ENCODE results near the gene HIP1.
"Not testable (repeated sequence)": the region's sequence is repeated elsewhere in the genome, so short reads cannot be mapped to it uniquely, and the experiment has no call there.

Gene HIP1

GRCh38 chr7:75536491-75536890, 202.2 kb downstream of the HIP1 start:
- TF ChIP-seq CTCF (IDR thresholded peaks at IDR 0.05; ENCODE audit: low read depth, low read length, missing control alignments) = no peak
- DNase-seq (ENCODE audit: extremely low read depth, low read depth) = no peak
- no peak overlapping the region for H3K4me3 ChIP-seq (replicated peaks; ENCODE audit: low read depth, low read length)

- H3K4me3 ChIP-seq (replicated peaks; ENCODE audit: low read depth, low read length) = no peak overlapping the region
- no peak for TF ChIP-seq CTCF (IDR thresholded peaks at IDR 0.05; ENCODE audit: low read depth, low read length, missing control alignments)
- no peak for DNase-seq (ENCODE audit: extremely low read depth, low read depth)
Measured at GRCh38 chr7:75534727-75535307, 203.9 kb downstream of the HIP1 start.

GRCh38 chr7:75533926-75534325, 204.8 kb downstream of the HIP1 start:
- H3K4me3 ChIP-seq (replicated peaks; ENCODE audit: low read depth, low read length) = no peak overlapping the region
- DNase-seq (ENCODE audit: extremely low read depth, low read depth) = no peak
- no peak for TF ChIP-seq CTCF (IDR thresholded peaks at IDR 0.05; ENCODE audit: low read depth, low read length, missing control alignments)

- no peak for DNase-seq (ENCODE audit: extremely low read depth, low read depth)
- no peak for TF ChIP-seq CTCF (IDR thresholded peaks at IDR 0.05; ENCODE audit: low read depth, low read length, missing control alignments)
- H3K4me3 ChIP-seq (replicated peaks; ENCODE audit: low read depth, low read length) = no peak overlapping the region
Measured at GRCh38 chr7:75532639-75533038, 206.1 kb downstream of the HIP1 start.

- DNase-seq (ENCODE audit: extremely low read depth, low read depth) = no peak
- H3K4me3 ChIP-seq (replicated peaks; ENCODE audit: low read depth, low read length) = no peak overlapping the region
- no peak for TF ChIP-seq CTCF (IDR thresholded peaks at IDR 0.05; ENCODE audit: low read depth, low read length, missing control alignments)
Measured at GRCh38 chr7:75531359-75531821, 207.4 kb downstream of the HIP1 start.

GRCh38 chr7:75527224-75527722, 211.5 kb downstream of the HIP1 start:
- DNase-seq (ENCODE audit: extremely low read depth, low read depth) = not testable (repeated sequence)
- peak overlapping the region; percentile 85 for H3K4me3 ChIP-seq (replicated peaks; ENCODE audit: low read depth, low read length)

GRCh38 chr7:75521727-75522126, 217.0 kb downstream of the HIP1 start:
- H3K4me3 ChIP-seq (replicated peaks; ENCODE audit: low read depth, low read length); DNase-seq (ENCODE audit: extremely low read depth, low read depth): not testable (repeated sequence)

GRCh38 chr7:75518842-75519241, 219.9 kb downstream of the HIP1 start:
- DNase-seq (ENCODE audit: extremely low read depth, low read depth) = not testable (repeated sequence)

GRCh38 chr7:75509033-75509432, 229.7 kb downstream of the HIP1 start:
- H3K4me3 ChIP-seq (replicated peaks; ENCODE audit: low read depth, low read length); DNase-seq (ENCODE audit: extremely low read depth, low read depth): not testable (repeated sequence)

More at GRCh38 chr7:75518842-75519241, 219.9 kb downstream of the HIP1 start:
- H3K4me3 ChIP-seq (replicated peaks; ENCODE audit: low read depth, low read length) = not testable (repeated sequence)

GRCh38 chr7:75492020-75492419, 246.7 kb downstream of the HIP1 start, which contains the start of gene SPDYE5:
SPDYE5 (plus strand) TSS chr7:75492320; CDS start chr7:75494048, 1,728 bp downstream.
- H3K4me3 ChIP-seq (replicated peaks; ENCODE audit: low read depth, low read length); DNase-seq (ENCODE audit: extremely low read depth, low read depth): not testable (repeated sequence)

GRCh38 chr7:75485979-75486643, 252.6 kb downstream of the HIP1 start, which contains the start of gene POM121C:
POM121C (minus strand) TSS chr7:75486299; CDS start chr7:75441496, 44,803 bp downstream.
- DNase-seq (ENCODE audit: extremely low read depth, low read depth) = peak; percentile 74
- peak within 1 kb of the TSS; percentile 65 for H3K4me3 ChIP-seq (replicated peaks; ENCODE audit: low read depth, low read length)

GRCh38 chr7:75485355-75485978, 253.3 kb downstream of the HIP1 start:
- peak overlapping the region; percentile 65 for H3K4me3 ChIP-seq (replicated peaks; ENCODE audit: low read depth, low read length)
- not testable (repeated sequence) for DNase-seq (ENCODE audit: extremely low read depth, low read depth)

Data from HFF-Myc (cell line).